Retinal pigment epithelial cell (primary cell): ENCODE data around the gene RPS6KB2.
A peak's percentile ranks its signal among the peaks of the same experiment; 100 is the strongest.

Experiments used
- DNase-seq: peaks from one replicate; pipeline ENCODE4 v3.0.0-alpha.2; 2010; ENCODE audit warnings: low read depth
- H3K4me3 ChIP-seq: 2 replicates; pipeline ENCODE4 v1.5.1; 2011; ENCODE audit warnings: mild to moderate bottlenecking, low read length, control low read depth, moderate library complexity
- TF ChIP-seq, protein P1 (sequence below): conservative IDR thresholded peaks from 2 replicates; pipeline ENCODE4 v1.5.1; 2011; ENCODE audit warnings: low read depth, low read length, control low read depth, inconsistent platforms

Gene RPS6KB2

GRCh38 chr11:67482275-67482826 is 54.1 kb downstream of the RPS6KB2 start:
- H3K4me3 ChIP-seq = peak overlapping the region; percentile 66
- TF ChIP-seq, protein P1, sequence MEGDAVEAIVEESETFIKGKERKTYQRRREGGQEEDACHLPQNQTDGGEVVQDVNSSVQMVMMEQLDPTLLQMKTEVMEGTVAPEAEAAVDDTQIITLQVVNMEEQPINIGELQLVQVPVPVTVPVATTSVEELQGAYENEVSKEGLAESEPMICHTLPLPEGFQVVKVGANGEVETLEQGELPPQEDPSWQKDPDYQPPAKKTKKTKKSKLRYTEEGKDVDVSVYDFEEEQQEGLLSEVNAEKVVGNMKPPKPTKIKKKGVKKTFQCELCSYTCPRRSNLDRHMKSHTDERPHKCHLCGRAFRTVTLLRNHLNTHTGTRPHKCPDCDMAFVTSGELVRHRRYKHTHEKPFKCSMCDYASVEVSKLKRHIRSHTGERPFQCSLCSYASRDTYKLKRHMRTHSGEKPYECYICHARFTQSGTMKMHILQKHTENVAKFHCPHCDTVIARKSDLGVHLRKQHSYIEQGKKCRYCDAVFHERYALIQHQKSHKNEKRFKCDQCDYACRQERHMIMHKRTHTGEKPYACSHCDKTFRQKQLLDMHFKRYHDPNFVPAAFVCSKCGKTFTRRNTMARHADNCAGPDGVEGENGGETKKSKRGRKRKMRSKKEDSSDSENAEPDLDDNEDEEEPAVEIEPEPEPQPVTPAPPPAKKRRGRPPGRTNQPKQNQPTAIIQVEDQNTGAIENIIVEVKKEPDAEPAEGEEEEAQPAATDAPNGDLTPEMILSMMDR = no peak
- no peak for DNase-seq

- DNase-seq = peak; percentile 90
- TF ChIP-seq, protein P1 = peak; percentile 6
- H3K4me3 ChIP-seq = peak within 1 kb of the TSS; percentile 66
Observed at GRCh38 chr11:67482827-67483798, 54.8 kb downstream of the RPS6KB2 start, which contains the start of gene AIP. Gene AIP, plus strand, starts transcription at chr11:67483026. Its CDS starts 133 bp downstream, at chr11:67483159.

DNA sequence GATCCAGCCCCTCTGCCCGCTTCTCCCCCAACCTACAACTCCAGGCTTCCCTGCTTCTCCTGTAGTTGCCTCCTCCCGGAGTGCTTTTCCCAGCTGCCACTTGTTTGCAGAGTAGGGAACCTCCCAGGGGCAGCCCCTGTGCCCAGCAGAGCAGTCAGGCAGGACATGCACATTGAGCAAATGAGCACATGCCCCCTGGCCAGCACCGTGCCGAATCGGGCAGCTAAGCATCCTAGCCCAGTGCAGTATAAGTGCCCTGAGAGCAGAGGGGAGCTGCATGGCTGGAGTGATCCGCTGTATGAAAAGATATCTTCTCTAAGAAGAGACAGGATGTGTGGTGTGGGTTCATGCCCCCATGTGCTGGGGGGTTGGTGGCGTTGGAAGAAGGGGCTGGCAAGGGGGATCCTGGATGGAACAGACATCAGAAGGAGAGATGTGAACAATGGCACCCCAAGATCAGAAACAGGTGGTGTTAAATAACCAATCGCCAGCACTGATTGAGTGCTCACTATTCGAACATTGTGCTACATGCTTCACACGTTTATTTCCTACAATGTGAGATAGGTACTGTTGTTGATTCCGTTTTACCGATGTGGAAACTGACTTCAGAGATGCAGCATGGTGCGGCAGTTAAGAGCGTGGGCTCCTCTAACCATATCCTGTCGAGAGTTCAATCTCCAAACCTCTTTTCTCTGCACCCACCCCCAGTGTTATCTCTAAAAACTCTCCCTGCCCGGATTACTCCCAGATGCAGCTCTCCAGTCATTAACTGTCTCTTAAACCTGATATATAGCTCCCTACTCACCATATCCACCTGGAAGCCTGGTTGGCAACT is 55.8 kb downstream of the RPS6KB2 start:
- DNase-seq = no peak
- TF ChIP-seq, protein P1 = no peak
- H3K4me3 ChIP-seq = no peak overlapping the region

DNA sequence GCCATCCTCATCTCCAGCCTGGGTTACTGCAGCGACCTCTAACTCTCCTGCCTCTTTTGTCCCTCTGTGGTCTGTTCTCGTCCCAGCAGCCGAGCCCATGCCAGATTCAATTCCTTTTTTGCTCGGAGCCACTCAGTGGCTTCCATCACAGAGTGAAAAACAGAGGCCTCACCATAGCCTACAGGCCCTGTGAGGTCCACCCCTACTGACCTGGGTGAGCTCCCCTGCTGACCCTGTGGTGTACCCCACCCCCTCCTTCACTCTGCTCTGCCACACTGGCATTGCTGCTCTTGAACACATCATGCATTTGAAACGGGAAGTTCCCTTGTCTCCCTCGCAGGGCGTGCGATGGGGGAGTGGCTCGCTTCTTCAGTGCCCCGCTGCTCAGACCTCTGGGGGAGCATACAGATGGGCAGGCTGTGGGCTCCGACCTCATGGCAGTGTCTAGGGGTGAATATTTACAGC is 56.6 kb downstream of the RPS6KB2 start:
- no peak for DNase-seq

More for the DNA sequence above, 56.6 kb downstream of the RPS6KB2 start:
- TF ChIP-seq, protein P1 = no peak
- no peak overlapping the region for H3K4me3 ChIP-seq
